Measurements from ENCODE around the gene AK1. TPM values are rescaled to one million over a fixed set of nuclear protein-coding genes. Genes with fewer than 3 reads are reported as not detected.

Gene AK1
- total and polyA plus RNA-seq, 2 of the 13 experiments (the other 11 are each of a cell fraction or from before 2014, with no cell fraction given) = 19.1 to 32.8 TPM

DNA sequence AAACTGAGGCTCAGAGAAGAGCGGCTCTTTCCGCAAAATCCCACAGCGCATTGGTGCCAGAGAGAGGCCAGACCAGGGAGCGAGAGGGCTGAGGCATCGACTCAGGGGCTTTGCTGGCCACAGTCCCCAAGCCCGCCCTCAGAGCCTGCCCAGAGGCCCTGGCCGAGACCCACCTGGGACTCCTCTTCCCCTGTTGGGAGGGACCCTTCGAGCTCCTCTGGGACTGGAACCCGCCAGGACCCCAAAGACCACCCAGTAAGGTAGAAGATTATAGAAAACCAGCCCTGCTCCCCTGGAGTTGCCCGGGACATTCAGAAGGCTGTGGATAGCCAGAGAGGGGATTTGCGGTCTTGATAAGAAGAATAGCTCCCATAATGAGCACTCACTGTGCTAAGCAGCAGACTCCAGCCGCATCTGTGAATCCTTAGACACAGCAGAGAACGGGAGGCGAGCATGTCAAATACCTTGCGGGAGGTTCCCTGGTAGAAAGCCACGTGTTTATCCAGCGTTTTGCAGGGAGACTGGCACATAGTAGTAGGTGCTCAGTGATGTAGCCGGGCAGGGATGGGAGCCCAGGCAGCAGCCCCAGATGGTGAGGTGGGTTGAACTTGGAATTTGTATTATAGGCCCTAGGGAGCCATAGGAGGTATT lies 651 bp upstream of the AK1 start (continued):
- TF ChIP-seq, protein P1, sequence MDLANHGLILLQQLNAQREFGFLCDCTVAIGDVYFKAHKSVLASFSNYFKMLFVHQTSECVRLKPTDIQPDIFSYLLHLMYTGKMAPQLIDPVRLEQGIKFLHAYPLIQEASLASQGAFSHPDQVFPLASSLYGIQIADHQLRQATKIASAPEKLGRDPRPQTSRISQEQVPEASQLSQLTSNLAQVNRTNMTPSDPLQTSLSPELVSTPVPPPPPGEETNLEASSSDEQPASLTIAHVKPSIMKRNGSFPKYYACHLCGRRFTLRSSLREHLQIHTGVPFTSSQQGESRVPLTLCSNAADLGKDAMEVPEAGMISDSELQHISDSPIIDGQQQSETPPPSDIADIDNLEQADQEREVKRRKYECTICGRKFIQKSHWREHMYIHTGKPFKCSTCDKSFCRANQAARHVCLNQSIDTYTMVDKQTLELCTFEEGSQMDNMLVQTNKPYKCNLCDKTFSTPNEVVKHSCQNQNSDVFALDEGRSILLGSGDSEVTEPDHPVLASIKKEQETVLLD (CRISPR knock-in tag; IDR thresholded peaks at IDR 0.05; ENCODE audit: low read depth) = no peak
- TF ChIP-seq, protein P2, sequence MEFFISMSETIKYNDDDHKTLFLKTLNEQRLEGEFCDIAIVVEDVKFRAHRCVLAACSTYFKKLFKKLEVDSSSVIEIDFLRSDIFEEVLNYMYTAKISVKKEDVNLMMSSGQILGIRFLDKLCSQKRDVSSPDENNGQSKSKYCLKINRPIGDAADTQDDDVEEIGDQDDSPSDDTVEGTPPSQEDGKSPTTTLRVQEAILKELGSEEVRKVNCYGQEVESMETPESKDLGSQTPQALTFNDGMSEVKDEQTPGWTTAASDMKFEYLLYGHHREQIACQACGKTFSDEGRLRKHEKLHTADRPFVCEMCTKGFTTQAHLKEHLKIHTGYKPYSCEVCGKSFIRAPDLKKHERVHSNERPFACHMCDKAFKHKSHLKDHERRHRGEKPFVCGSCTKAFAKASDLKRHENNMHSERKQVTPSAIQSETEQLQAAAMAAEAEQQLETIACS (CRISPR knock-in tag; IDR thresholded peaks at IDR 0.05) = no peak
- TF ChIP-seq, protein P3, sequence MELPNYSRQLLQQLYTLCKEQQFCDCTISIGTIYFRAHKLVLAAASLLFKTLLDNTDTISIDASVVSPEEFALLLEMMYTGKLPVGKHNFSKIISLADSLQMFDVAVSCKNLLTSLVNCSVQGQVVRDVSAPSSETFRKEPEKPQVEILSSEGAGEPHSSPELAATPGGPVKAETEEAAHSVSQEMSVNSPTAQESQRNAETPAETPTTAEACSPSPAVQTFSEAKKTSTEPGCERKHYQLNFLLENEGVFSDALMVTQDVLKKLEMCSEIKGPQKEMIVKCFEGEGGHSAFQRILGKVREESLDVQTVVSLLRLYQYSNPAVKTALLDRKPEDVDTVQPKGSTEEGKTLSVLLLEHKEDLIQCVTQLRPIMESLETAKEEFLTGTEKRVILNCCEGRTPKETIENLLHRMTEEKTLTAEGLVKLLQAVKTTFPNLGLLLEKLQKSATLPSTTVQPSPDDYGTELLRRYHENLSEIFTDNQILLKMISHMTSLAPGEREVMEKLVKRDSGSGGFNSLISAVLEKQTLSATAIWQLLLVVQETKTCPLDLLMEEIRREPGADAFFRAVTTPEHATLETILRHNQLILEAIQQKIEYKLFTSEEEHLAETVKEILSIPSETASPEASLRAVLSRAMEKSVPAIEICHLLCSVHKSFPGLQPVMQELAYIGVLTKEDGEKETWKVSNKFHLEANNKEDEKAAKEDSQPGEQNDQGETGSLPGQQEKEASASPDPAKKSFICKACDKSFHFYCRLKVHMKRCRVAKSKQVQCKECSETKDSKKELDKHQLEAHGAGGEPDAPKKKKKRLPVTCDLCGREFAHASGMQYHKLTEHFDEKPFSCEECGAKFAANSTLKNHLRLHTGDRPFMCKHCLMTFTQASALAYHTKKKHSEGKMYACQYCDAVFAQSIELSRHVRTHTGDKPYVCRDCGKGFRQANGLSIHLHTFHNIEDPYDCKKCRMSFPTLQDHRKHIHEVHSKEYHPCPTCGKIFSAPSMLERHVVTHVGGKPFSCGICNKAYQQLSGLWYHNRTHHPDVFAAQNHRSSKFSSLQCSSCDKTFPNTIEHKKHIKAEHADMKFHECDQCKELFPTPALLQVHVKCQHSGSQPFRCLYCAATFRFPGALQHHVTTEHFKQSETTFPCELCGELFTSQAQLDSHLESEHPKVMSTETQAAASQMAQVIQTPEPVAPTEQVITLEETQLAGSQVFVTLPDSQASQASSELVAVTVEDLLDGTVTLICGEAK (IDR thresholded peaks at IDR 0.05) = no peak
- TF ChIP-seq, protein P3 (CRISPR knock-in tag; IDR thresholded peaks at IDR 0.05) = 0 out of 2 replicates have a peak, but pooled peaks have one; percentile 2
- TF ChIP-seq ZNF430 (CRISPR knock-in tag; IDR thresholded peaks at IDR 0.05) (no peak), ZNF446 (CRISPR knock-in tag; IDR thresholded peaks at IDR 0.05) (no peak), ZNF549 (CRISPR knock-in tag; IDR thresholded peaks at IDR 0.05) (no peak), ZNF773 (CRISPR knock-in tag; IDR thresholded peaks at IDR 0.05; ENCODE audit: borderline replicate concordance) (no peak), ZNF570 (CRISPR knock-in tag; IDR thresholded peaks at IDR 0.05; ENCODE audit: borderline replicate concordance) (no peak), TCF7 (IDR thresholded peaks at IDR 0.05; ENCODE audit: low read depth) (no peak), ZNF251 (CRISPR knock-in tag; IDR thresholded peaks at IDR 0.05) (no peak), GFI1 (CRISPR knock-in tag; IDR thresholded peaks at IDR 0.05; ENCODE audit: borderline replicate concordance) (no peak), ZNF749 (CRISPR knock-in tag; IDR thresholded peaks at IDR 0.05; ENCODE audit: borderline replicate concordance) (no peak), MAFG (CRISPR knock-in tag; IDR thresholded peaks at IDR 0.05) (no peak)
- TF ChIP-seq, protein P4, sequence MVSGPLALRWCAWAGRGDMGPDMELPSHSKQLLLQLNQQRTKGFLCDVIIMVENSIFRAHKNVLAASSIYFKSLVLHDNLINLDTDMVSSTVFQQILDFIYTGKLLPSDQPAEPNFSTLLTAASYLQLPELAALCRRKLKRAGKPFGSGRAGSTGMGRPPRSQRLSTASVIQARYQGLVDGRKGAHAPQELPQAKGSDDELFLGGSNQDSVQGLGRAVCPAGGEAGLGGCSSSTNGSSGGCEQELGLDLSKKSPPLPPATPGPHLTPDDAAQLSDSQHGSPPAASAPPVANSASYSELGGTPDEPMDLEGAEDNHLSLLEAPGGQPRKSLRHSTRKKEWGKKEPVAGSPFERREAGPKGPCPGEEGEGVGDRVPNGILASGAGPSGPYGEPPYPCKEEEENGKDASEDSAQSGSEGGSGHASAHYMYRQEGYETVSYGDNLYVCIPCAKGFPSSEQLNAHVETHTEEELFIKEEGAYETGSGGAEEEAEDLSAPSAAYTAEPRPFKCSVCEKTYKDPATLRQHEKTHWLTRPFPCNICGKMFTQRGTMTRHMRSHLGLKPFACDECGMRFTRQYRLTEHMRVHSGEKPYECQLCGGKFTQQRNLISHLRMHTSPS (CRISPR knock-in tag; IDR thresholded peaks at IDR 0.05; ENCODE audit: low read depth) = peak; percentile 44; the same call in 1 of the 2 replicates
- TF ChIP-seq, protein P5, sequence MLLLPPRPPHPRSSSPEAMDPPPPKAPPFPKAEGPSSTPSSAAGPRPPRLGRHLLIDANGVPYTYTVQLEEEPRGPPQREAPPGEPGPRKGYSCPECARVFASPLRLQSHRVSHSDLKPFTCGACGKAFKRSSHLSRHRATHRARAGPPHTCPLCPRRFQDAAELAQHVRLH (CRISPR knock-in tag; IDR thresholded peaks at IDR 0.05; ENCODE audit: borderline replicate concordance, low read depth) = no peak

All from HepG2 (cell line).